HFFc6 (cell line): Measurements from ENCODE around the gene NES. TPM values are rescaled to one million over a fixed set of nuclear protein-coding genes. Genes with fewer than 3 reads are reported as not detected.

Experiments
- DNase-seq: peaks from one replicate; pipeline ENCODE4 v3.0.0-alpha.2; 2018
- H3K27ac Mint-ChIP-seq: 2 replicates; pipeline ENCODE4 v1.8.0; 2020; ENCODE audit warnings: mild to moderate bottlenecking, mixed read lengths
- H3K27me3 Mint-ChIP-seq: 2 replicates; pipeline ENCODE4 v1.8.0; 2021; ENCODE audit warnings: mild to moderate bottlenecking, moderate library complexity, mixed read lengths; ENCODE audit not compliant: insufficient read depth
- H3K36me3 Mint-ChIP-seq: 2 replicates; pipeline ENCODE4 v1.8.0; 2021; ENCODE audit warnings: low read depth, mixed read lengths
- H3K4me1 Mint-ChIP-seq: 2 replicates; pipeline ENCODE4 v1.8.0; 2020; ENCODE audit warnings: low read depth, mixed read lengths
- H3K4me3 Mint-ChIP-seq: 2 replicates; pipeline ENCODE4 v1.8.0; 2020; ENCODE audit warnings: mild to moderate bottlenecking, moderate library complexity, mixed read lengths
- H3K9me3 Mint-ChIP-seq: 2 replicates; pipeline ENCODE4 v1.8.0; 2020; ENCODE audit warnings: mild to moderate bottlenecking, mixed read lengths
- total RNA-seq, 6 experiments: library from RNA; stranded (reverse); fragmentation: NEBNext Ultra II Directional; extraction: Animal tissue kit (Norgen Biotek cat#: 25700); gene quantifications; 2 replicates in 1 of 6; 3 replicates in 5 of 6; pipeline ENCODE4 v1.2.3, GENCODE V29; 2021
- TF ChIP-seq, protein P1 (sequence below): fragments of 200-600 bp; sonication (generic); IDR thresholded peaks from 2 replicates; pipeline ENCODE4 v1.5.0; 2021; ENCODE audit warnings: antibody characterized with exemption, mild to moderate bottlenecking

The NES gene
- total RNA-seq, 6 experiments from 2014 or later, result 106 to 126 (median 116) TPM

DNA sequence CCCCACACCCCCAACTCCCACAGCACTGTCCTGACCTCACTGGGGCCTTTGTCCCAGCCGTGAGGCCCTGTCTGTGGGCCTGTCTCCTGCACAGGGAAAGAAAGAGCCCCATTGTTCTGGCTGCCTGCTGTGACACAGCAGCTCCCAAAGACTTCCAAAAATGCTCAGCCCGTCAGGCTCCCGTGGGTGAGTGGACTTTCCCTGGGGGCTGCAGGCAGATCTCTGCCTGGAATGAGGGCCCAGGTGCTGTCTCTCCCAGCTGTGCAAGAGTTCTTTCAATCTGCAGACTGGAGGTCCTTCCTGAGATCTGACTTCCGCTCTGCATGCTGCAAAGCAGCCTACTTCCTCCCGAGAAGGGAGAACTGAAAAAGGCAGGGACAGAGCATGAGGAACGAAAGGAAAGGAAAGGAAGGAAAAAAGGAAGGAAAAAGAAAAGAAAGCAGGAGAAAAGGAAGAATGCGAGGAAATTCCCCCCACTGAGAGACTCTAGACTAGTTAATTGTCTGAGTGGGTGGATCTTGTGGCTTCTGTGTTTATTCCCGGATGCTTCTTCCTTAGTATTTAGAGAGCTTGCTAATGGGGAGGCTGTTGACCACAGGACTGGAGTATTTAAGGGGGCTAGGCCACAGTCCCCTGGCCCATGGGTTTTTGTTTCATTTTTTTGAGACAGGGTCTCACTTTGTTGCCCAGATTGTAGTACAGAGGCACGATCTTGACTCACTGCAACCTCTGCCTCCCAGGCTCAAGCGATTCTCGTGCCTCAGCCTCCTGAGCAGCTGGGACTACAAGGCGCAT is 15.0 kb downstream of the NES start:
- no peak for DNase-seq
- peak overlapping the region; percentile 59 for H3K4me3 Mint-ChIP-seq
- peaks cover 83% of the 10 kb centered on the region for H3K4me1 Mint-ChIP-seq

DNA sequence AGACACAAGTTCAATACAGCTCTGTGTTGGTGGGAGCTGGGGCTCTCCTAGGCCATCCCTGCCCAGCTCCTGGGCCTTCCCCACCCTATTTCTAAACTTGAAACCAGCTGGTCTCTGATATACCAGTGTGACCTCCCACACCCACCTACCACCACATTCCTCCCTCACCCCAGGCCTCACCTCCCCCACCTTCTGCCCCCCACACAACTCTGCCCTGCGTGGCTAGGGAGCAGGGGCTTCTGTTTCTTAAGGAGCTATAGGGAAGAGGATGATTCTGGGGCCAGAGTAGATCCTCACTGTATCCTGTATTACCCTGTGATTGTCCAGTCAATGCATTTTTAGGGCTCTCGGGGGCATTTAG is 16.5 kb downstream of the NES start:
- Mint-ChIP-seq H3K27me3 (peaks cover 18% of the 10 kb centered on the region), H3K27ac (peak overlapping the region; percentile 98), H3K36me3 (no peaks in the 10 kb centered on the region), H3K4me1 (peaks cover 78% of the 10 kb centered on the region), H3K4me3 (peak overlapping the region; percentile 82), H3K9me3 (no peaks in the 10 kb centered on the region)
- TF ChIP-seq, protein P1, sequence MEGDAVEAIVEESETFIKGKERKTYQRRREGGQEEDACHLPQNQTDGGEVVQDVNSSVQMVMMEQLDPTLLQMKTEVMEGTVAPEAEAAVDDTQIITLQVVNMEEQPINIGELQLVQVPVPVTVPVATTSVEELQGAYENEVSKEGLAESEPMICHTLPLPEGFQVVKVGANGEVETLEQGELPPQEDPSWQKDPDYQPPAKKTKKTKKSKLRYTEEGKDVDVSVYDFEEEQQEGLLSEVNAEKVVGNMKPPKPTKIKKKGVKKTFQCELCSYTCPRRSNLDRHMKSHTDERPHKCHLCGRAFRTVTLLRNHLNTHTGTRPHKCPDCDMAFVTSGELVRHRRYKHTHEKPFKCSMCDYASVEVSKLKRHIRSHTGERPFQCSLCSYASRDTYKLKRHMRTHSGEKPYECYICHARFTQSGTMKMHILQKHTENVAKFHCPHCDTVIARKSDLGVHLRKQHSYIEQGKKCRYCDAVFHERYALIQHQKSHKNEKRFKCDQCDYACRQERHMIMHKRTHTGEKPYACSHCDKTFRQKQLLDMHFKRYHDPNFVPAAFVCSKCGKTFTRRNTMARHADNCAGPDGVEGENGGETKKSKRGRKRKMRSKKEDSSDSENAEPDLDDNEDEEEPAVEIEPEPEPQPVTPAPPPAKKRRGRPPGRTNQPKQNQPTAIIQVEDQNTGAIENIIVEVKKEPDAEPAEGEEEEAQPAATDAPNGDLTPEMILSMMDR, result no peak
- no peak for DNase-seq

More for the DNA sequence above, 15.0 kb downstream of the NES start:
- Mint-ChIP-seq H3K9me3 (no peaks in the 10 kb centered on the region), H3K27ac (peak overlapping the region; percentile 98), H3K36me3 (no peaks in the 10 kb centered on the region), H3K27me3 (peaks cover 7% of the 10 kb centered on the region)
- TF ChIP-seq, protein P1, result no peak

DNA sequence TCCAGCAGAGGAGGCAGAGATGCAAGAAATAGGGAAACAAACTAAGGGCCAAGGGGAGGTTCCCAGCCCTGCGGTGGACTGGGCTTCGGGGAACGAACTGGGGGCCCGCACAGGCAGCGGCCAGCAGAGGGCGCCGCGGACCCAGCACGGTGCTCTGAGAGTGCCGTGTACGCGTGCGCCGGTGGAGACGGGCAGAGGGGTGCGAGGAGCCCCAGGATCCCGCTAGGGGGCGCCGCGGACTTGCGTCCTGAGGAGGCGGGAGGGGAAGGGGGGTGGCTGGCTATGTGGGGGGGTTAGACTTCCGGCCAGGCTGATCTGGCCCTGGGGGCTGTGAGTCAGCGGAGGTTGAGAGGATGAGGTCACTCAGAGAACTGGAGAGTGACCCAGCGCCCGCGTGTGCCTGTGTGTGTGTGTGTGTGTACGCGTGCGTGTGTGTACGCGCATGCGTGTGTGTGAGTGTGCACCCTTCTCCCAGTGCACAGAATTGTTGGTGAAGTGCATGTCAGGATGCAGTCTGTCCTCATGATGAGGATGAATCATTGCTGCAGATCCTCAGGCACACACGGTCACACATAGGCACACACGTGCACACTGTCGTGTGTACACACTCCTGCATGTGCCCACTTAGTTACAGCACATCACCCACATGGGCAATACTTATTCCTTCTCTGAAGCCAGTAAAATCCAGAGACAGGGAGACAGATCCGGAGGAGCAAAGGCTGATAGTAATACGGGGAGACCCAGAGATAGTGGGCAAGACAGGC is 17.0 kb downstream of the NES start:
- Mint-ChIP-seq H3K4me1 (peaks cover 72% of the 10 kb centered on the region), H3K27ac (peak overlapping the region; percentile 98), H3K27me3 (peaks cover 18% of the 10 kb centered on the region), H3K4me3 (peak overlapping the region; percentile 82), H3K9me3 (no peaks in the 10 kb centered on the region), H3K36me3 (no peaks in the 10 kb centered on the region)
- DNase-seq, result peak; percentile 97
- TF ChIP-seq, protein P1, result peak; percentile 99

DNA sequence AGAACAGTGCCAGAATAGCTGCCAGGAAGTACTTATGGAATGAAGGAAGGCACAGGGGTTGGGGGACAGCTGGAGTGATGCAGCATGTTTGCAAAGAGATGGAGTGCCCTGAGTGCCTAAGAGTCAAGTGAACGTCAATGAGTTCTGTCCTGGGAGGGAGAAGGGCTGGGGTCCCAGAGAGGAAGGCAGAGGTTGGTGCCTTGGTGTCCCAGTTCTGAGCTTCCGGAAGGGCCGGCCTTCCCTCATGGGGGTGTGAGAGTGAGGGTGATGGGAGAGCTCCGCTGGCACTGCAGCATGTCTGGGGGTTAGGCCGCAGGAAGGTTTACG is 17.6 kb downstream of the NES start:
- TF ChIP-seq, protein P1, result no peak
- H3K4me3 Mint-ChIP-seq, result peak overlapping the region; percentile 73
- DNase-seq, result no peak
- no peaks in the 10 kb centered on the region for H3K9me3 Mint-ChIP-seq
- H3K4me1 Mint-ChIP-seq, result peaks cover 67% of the 10 kb centered on the region
- H3K36me3 Mint-ChIP-seq, result no peaks in the 10 kb centered on the region
- peaks cover 19% of the 10 kb centered on the region for H3K27me3 Mint-ChIP-seq
- H3K27ac Mint-ChIP-seq, result peak overlapping the region; percentile 81

DNA sequence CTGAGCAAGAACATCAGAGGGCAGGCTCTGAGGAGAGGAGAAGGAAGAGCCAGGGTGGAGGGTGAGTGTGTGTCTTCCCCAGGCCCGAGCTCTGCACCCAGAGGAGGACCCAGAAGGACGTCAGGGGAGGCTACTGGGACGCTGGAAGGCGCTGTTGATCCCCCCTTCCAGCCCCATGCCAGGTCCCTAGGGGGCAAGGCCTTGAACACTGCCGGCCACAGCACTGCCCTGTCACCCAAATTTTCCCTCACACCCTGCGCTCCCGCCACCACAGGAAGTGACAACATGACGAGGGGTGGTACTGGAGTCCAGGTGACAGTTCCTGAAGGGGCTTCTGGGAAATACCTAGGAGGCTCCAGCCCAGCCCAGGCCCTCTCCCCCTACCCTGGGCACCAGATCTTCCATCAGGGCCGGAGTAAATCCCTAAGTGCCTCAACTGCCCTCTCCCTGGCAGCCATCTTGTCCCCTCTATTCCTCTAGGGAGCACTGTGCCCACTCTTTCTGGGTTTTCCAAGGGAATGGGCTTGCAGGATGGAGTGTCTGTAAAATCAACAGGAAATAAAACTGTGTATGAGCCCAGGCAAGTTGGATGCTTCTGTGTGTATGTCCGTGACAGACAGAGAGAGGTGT is 18.1 kb downstream of the NES start:
- TF ChIP-seq, protein P1, result no peak
- Mint-ChIP-seq H3K4me3 (peak overlapping the region; percentile 73; the same call in 1 of the 2 replicates), H3K9me3 (no peaks in the 10 kb centered on the region), H3K27ac (peak overlapping the region; percentile 81), H3K36me3 (no peaks in the 10 kb centered on the region), H3K4me1 (peaks cover 66% of the 10 kb centered on the region), H3K27me3 (peaks cover 19% of the 10 kb centered on the region)
- DNase-seq, result no peak
